Measurements from ENCODE around the gene ODF2. TPM values are rescaled to one million over a fixed set of nuclear protein-coding genes. Genes with fewer than 3 reads are reported as not detected.

The ODF2 gene
- total and polyA plus RNA-seq, 10 of the 15 experiments (the other 5 are each of a cell fraction or from before 2014, with no cell fraction given) = 8.7 to 65.1 (median 38.5) TPM

GRCh38 chr9:128459011-128459410 lies 3.2 kb downstream of the ODF2 start (continued):
- no peak for TF ChIP-seq ZBTB40 (IDR thresholded peaks at IDR 0.05; ENCODE audit: borderline replicate concordance)
- TF ChIP-seq ZZZ3 (IDR thresholded peaks at IDR 0.05; ENCODE audit: control insufficient read depth, insufficient read length, low read depth) = no peak
- no peak for TF ChIP-seq SMAD5 (IDR thresholded peaks at IDR 0.05; ENCODE audit: low read depth)
- TF ChIP-seq PRDM15 (CRISPR knock-in tag; IDR thresholded peaks at IDR 0.05) = no peak
